ENCODE measurements around the gene POPDC2. TPM values are rescaled to one million over a fixed set of nuclear protein-coding genes. Genes with fewer than 3 reads are reported as not detected.

POPDC2 gene
- total and polyA plus RNA-seq, 10 of the 15 experiments (the other 5 are each of a cell fraction or from before 2014, with no cell fraction given) = 1.8 to 12.7 (median 3.5) TPM

DNA sequence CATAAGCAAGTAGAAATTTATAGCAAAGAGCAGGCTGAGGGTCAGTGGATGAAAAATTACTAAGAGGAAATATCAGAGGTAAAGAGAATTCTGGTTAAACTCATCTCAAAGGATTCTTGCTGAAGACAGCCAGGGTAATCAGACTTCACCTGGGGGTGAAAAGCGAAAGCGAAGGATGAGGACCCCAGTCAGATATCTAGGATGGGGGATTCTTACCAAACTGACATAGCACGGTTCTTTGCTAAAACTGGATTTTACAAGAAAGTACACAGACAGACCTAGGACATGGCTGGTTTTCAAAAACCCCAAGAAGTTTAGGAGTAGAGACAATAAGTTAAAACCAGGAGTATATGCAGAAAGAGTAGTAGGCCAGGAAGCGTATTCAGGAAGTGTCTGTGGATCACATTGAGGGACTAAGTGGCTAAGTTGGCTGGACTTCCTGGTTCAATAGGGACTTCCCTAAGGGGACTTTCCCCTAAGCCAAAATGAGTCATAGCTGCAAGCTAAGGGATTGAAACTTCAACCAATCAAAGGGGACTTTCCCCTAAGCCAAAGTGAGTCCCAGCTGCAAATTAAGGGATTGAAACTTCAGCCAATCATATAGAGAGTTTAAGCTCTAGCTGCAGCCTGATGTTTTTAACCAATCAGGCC, 40.0 kb upstream of the POPDC2 start (continued):
- TF ChIP-seq ATF7 (IDR thresholded peaks at IDR 0.05; ENCODE audit: low read depth) (peak; percentile 84), JUND (IDR thresholded peaks at IDR 0.05; ENCODE audit: low read depth, low read length) (peak; percentile 62; the same call in 1 of the 2 replicates), NKRF (conservative IDR thresholded peaks at IDR 0.05) (0 out of 2 replicates have a peak, but pooled peaks have one; percentile 13), TCF3 (IDR thresholded peaks at IDR 0.05; ENCODE audit: borderline replicate concordance, insufficient read depth, low read depth, low read length) (no peak), TBL1XR1 (IDR thresholded peaks at IDR 0.05; ENCODE audit: low read depth, low read length) (no peak), YBX1 (IDR thresholded peaks at IDR 0.05) (no peak), SUPT20H (IDR thresholded peaks at IDR 0.05; ENCODE audit: borderline replicate concordance, control insufficient read depth, low read depth, low read length) (no peak), CBX5 (IDR thresholded peaks at IDR 0.05; ENCODE audit: low read depth) (no peak), CUX1 (IDR thresholded peaks at IDR 0.05; ENCODE audit: insufficient replicate concordance, low read depth, low read length) (no peak), MYC (IDR thresholded peaks at IDR 0.05; ENCODE audit: insufficient read depth, insufficient read length, insufficient replicate concordance, low read length, severe bottlenecking) (no peak), FOS (IDR thresholded peaks at IDR 0.05; ENCODE audit: borderline replicate concordance, extremely low read depth, insufficient read length) (no peak), RBBP5 (conservative IDR thresholded peaks at IDR 0.05) (no peak), ZNF207 (IDR thresholded peaks at IDR 0.05; ENCODE audit: borderline replicate concordance) (no peak; the same call in 1 of the 2 replicates), BHLHE40 (IDR thresholded peaks at IDR 0.05; ENCODE audit: borderline replicate concordance in 1 of 2, low read depth in 2 of 2, low read length in 1 of 2) (peak in 1 of 2 experiments; percentile 41; a peak in 1 of 4 replicates)
- TF ChIP-seq, protein P1, sequence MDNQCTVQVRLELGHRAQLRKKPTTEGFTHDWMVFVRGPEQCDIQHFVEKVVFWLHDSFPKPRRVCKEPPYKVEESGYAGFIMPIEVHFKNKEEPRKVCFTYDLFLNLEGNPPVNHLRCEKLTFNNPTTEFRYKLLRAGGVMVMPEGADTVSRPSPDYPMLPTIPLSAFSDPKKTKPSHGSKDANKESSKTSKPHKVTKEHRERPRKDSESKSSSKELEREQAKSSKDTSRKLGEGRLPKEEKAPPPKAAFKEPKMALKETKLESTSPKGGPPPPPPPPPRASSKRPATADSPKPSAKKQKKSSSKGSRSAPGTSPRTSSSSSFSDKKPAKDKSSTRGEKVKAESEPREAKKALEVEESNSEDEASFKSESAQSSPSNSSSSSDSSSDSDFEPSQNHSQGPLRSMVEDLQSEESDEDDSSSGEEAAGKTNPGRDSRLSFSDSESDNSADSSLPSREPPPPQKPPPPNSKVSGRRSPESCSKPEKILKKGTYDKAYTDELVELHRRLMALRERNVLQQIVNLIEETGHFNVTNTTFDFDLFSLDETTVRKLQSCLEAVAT (IDR thresholded peaks at IDR 0.05) = peak; percentile 25; the same call in 1 of the 2 replicates
- TF ChIP-seq, protein P2, sequence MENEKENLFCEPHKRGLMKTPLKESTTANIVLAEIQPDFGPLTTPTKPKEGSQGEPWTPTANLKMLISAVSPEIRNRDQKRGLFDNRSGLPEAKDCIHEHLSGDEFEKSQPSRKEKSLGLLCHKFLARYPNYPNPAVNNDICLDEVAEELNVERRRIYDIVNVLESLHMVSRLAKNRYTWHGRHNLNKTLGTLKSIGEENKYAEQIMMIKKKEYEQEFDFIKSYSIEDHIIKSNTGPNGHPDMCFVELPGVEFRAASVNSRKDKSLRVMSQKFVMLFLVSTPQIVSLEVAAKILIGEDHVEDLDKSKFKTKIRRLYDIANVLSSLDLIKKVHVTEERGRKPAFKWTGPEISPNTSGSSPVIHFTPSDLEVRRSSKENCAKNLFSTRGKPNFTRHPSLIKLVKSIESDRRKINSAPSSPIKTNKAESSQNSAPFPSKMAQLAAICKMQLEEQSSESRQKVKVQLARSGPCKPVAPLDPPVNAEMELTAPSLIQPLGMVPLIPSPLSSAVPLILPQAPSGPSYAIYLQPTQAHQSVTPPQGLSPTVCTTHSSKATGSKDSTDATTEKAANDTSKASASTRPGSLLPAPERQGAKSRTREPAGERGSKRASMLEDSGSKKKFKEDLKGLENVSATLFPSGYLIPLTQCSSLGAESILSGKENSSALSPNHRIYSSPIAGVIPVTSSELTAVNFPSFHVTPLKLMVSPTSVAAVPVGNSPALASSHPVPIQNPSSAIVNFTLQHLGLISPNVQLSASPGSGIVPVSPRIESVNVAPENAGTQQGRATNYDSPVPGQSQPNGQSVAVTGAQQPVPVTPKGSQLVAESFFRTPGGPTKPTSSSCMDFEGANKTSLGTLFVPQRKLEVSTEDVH (IDR thresholded peaks at IDR 0.05; ENCODE audit: low read depth, partially characterized antibody) = no peak
